ENCODE data around the gene SLC28A1. TPM values are rescaled to one million over a fixed set of nuclear protein-coding genes. Genes with fewer than 3 reads are reported as not detected.
A peak's percentile ranks its signal among the peaks of the same experiment; 100 is the strongest.

Gene SLC28A1
- total RNA-seq, 1 experiment from 2014 or later = not detected

DNA sequence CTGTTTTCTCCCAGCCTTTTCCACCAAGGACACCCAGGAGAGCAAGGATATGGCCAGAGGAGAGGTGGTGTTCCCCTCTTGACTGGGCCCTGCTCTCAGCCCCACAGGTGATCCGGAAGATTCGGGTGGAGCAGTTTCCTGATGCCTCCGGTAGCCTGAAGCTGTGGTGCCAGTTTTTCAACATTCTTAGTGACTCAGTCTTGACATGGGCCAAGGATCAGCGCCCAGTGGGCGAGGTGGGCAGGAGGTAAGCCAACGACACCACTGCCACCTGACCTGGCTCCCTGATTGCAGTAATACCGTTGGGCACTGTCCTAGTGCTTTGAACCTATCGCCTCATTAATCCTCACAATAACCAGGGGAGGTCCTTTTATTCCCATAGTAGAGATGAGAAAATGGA lies 25.3 kb upstream of the SLC28A1 start (continued):
- TF ChIP-seq SP1 (IDR thresholded peaks at IDR 0.05; ENCODE audit: low read depth) = peak; percentile 99

- TF ChIP-seq RAD21 (IDR thresholded peaks at IDR 0.05; ENCODE audit: low read depth) (no peak), JUND (IDR thresholded peaks at IDR 0.05) (no peak), ZBTB33 (IDR thresholded peaks at IDR 0.05; ENCODE audit: extremely low read depth, insufficient replicate concordance, low read length) (no peak), FOSL1 (IDR thresholded peaks at IDR 0.05; ENCODE audit: low read depth) (no peak), ATF3 (IDR thresholded peaks at IDR 0.05) (no peak), CBX3 (IDR thresholded peaks at IDR 0.05; ENCODE audit: low read depth) (no peak), ZNF274 (IDR thresholded peaks at IDR 0.05; ENCODE audit: low read depth, low read length) (no peak), SP1 (IDR thresholded peaks at IDR 0.05; ENCODE audit: low read depth) (no peak), CEBPB (IDR thresholded peaks at IDR 0.05; ENCODE audit: low read depth) (no peak), ZFX (IDR thresholded peaks at IDR 0.05) (no peak)
- TF ChIP-seq, protein P1, sequence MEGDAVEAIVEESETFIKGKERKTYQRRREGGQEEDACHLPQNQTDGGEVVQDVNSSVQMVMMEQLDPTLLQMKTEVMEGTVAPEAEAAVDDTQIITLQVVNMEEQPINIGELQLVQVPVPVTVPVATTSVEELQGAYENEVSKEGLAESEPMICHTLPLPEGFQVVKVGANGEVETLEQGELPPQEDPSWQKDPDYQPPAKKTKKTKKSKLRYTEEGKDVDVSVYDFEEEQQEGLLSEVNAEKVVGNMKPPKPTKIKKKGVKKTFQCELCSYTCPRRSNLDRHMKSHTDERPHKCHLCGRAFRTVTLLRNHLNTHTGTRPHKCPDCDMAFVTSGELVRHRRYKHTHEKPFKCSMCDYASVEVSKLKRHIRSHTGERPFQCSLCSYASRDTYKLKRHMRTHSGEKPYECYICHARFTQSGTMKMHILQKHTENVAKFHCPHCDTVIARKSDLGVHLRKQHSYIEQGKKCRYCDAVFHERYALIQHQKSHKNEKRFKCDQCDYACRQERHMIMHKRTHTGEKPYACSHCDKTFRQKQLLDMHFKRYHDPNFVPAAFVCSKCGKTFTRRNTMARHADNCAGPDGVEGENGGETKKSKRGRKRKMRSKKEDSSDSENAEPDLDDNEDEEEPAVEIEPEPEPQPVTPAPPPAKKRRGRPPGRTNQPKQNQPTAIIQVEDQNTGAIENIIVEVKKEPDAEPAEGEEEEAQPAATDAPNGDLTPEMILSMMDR (IDR thresholded peaks at IDR 0.05 in 2 of 3, conservative IDR thresholded peaks at IDR 0.05 in 1 of 3; ENCODE audit: borderline replicate concordance in 1 of 3, insufficient read depth in 1 of 3, low read depth in 2 of 3, low read length in 2 of 3) = no peak
- H3K4me2 ChIP-seq (ENCODE audit: low read length) = peak overlapping the region; percentile 74
- intact Hi-C loops (cut with micrococcal nuclease) = no loop called here
- no peak overlapping the region for H2AFZ ChIP-seq (ENCODE audit: low read depth, low read length, poor library complexity, severe bottlenecking)
- DNase-seq (ENCODE audit: low read depth, low spot score) = no peak
- ATAC-seq = peak; percentile 20
- peak overlapping the region in 1 of 2 experiments; percentile 41; a peak in 1 of 4 replicates for H3K4me3 ChIP-seq (replicated peaks in 1 of 2; ENCODE audit: low read depth in 1 of 2, low read length in 2 of 2)
- ChIA-PET RAD21 (ENCODE audit: low non-redundant PET in 1 of 2, low total read pairs in 2 of 2, uncharacterized antibody in 2 of 2, unreplicated experiment in 2 of 2) (no interaction called here), CTCF (interaction anchor here (1.3 to 1.5 kb wide), 2 partner anchors 10 to 19 kb away, joined by 3 read pairs; no protein-coding TSS in a partner anchor), POLR2A (no interaction called here)
- no peaks in the 10 kb centered on the region for H3K9me3 ChIP-seq (ENCODE audit: control insufficient read depth in 1 of 2, insufficient read depth in 1 of 2, low read depth in 1 of 2, low read length in 2 of 2)
- TSS peak; percentile 74 for BruUV-seq (replicated peaks)
- no peaks in the 10 kb centered on the region for H3K27me3 ChIP-seq (ENCODE audit: insufficient read depth, low read length)
- H3K36me3 ChIP-seq (ENCODE audit: control insufficient read depth in 1 of 2, insufficient read depth in 2 of 2, low read length in 2 of 2) = no peaks in the 10 kb centered on the region
- H3K9me2 ChIP-seq (ENCODE audit: insufficient read depth) = no peaks in the 10 kb centered on the region
- peak overlapping the region; percentile 41; the same call in 1 of the 2 replicates for H3K9ac ChIP-seq (ENCODE audit: low read length)
- peaks cover 29 to 33% of the 10 kb centered on the region in 2 experiments for H3K4me1 ChIP-seq (ENCODE audit: control insufficient read depth in 1 of 2, insufficient read depth in 2 of 2, low read length in 2 of 2)
- H3K27ac ChIP-seq (ENCODE audit: low read depth, low read length) = peak overlapping the region; percentile 55
- no peaks in the 10 kb centered on the region for H4K20me1 ChIP-seq (ENCODE audit: insufficient read depth)
- H3K79me2 ChIP-seq (ENCODE audit: insufficient read depth, low read length) = no peaks in the 10 kb centered on the region
Measured at GRCh38 chr15:84859651-84860050, 24.8 kb upstream of the SLC28A1 start.
